OCI-LY1 (cell line): ENCODE data around the gene OIT3.

Experiments
- CTCF ChIP-seq: fragments of 200-600 bp; sonication (generic), shearing (Covaris generic); IDR thresholded peaks from 2 replicates; pipeline ENCODE4 v1.5.1; 2017; ENCODE audit warnings: mild to moderate bottlenecking, antibody characterized with exemption, low read length, moderate library complexity, mixed read lengths
- EZH2 ChIP-seq: fragments of 200-600 bp; sonication (generic), shearing (Covaris generic); IDR thresholded peaks from 2 replicates; pipeline ENCODE4 v1.8.0; 2017; ENCODE audit warnings: borderline replicate concordance, mixed run types, mild to moderate bottlenecking, antibody characterized with exemption, low read length, moderate library complexity, mixed read lengths

- TF ChIP-seq CTCF (no peak), EZH2 (no peak)
Measured at GRCh38 chr10:72953687-72954086, 60.1 kb downstream of the OIT3 start.
